A549 (cell line): ENCODE measurements around the gene STAM. TPM values are rescaled to one million over a fixed set of nuclear protein-coding genes. Genes with fewer than 3 reads are reported as not detected.
A peak's percentile ranks its signal among the peaks of the same experiment; 100 is the strongest.

Experiments used
- ATAC-seq, 2 experiments: fragments of 200-7000 bp in 1 of 2; fragments of >200 bp in 1 of 2; cut with Nextera tagmentation in 1 of 2; cut with Tn5 transposase in 1 of 2; 3 replicates each; pipeline versions ENCODE4 v1.8.0 to v1.9.1; 2018 to 2020; ENCODE audit warnings: mild to moderate bottlenecking in 1 of 2, moderate library complexity in 1 of 2
- CTCF ChIA-PET: fragments of 300-600 bp; sonication (Branson Sonifier 250); formaldehyde crosslinking; extraction: SDS; loops from one replicate; lab custom pipeline; 2021; ENCODE audit warnings: antibody characterized with exemption, inconsistent platforms; lab: Yijun Ruan, JAX
- POLR2A ChIA-PET: fragments of 350-600 bp; formaldehyde crosslinking; extraction: SDS; loops from one replicate; lab custom pipeline; 2021; ENCODE audit warnings: antibody characterized with exemption, inconsistent platforms; lab: Yijun Ruan, JAX
- DNase-seq, 2 experiments: peaks; one replicate each; pipeline versions ENCODE4 v3.0.0 to v3.0.0-alpha.2; 2011 to 2016; ENCODE audit warnings: low read depth in 1 of 2, low spot score in 1 of 2
- FAIRE-seq: peaks from 2 replicates; lab custom pipeline; 2011; peaks lifted over from hg19 to GRCh38; lab: Jason Lieb, UNC
- H3K27ac ChIP-seq, 2 experiments: fragments of >200 bp; sonication (Bioruptor Twin); formaldehyde crosslinking; 3 replicates each; pipeline ENCODE4 v1.5.1; 2016 to 2017
- H3K4me1 ChIP-seq: fragments of >200 bp; sonication (Bioruptor Twin); formaldehyde crosslinking; 3 replicates; pipeline ENCODE4 v1.6.1; 2016
- H3K4me2 ChIP-seq: fragments of >200 bp; sonication (Bioruptor Twin); formaldehyde crosslinking; 3 replicates; pipeline ENCODE4 v1.6.1; 2016
- H3K4me3 ChIP-seq: fragments of >200 bp; sonication (Bioruptor Twin); formaldehyde crosslinking; 3 replicates; pipeline ENCODE4 v1.5.1; 2016
- H3K9me3 ChIP-seq: fragments of >200 bp; sonication (Bioruptor Twin); formaldehyde crosslinking; 3 replicates; pipeline ENCODE4 v1.6.1; 2016
- CTCF ChIP-seq: fragments of >200 bp; sonication (Bioruptor Twin); formaldehyde crosslinking; IDR thresholded peaks from 3 replicates; pipeline ENCODE4 v1.5.1; 2016
- E2F6 ChIP-seq: IDR thresholded peaks from 2 replicates; pipeline ENCODE4 v1.6.1; 2012; ENCODE audit warnings: low read depth, borderline replicate concordance
- EP300 ChIP-seq, 2 experiments: fragments of >200 bp; sonication (Bioruptor Twin); formaldehyde crosslinking; IDR thresholded peaks; 2 replicates in 1 of 2; 3 replicates in 1 of 2; pipeline ENCODE4 v1.6.1; 2016 to 2017
- FOXS1 ChIP-seq: fragments of 250-450 bp; sonication (Bioruptor Pico); IDR thresholded peaks from 2 replicates; pipeline ENCODE4 v1.5.0; 2020; ENCODE audit warnings: mild to moderate bottlenecking, moderate library complexity
- GATA3 ChIP-seq: IDR thresholded peaks from 2 replicates; pipeline ENCODE4 v1.6.1; 2012; ENCODE audit warnings: borderline replicate concordance
- HES2 ChIP-seq: fragments of >200 bp; sonication (Bioruptor Twin); formaldehyde crosslinking; IDR thresholded peaks from 2 replicates; pipeline ENCODE4 v1.6.1; 2016
- HOXB5 ChIP-seq: fragments of 250-450 bp; sonication (Bioruptor Pico); IDR thresholded peaks from 2 replicates; pipeline ENCODE4 v1.5.0; 2020; ENCODE audit warnings: mild to moderate bottlenecking, moderate library complexity
- KDM5A ChIP-seq: fragments of 200-600 bp; sonication (generic); IDR thresholded peaks from 2 replicates; pipeline ENCODE4 v1.6.1; 2016; ENCODE audit warnings: antibody characterized with exemption, mild to moderate bottlenecking
- MAFK ChIP-seq: fragments of 450-650 bp; IDR thresholded peaks from 2 replicates; pipeline ENCODE4 v1.6.1; 2014; ENCODE audit not compliant: partially characterized antibody
- NFE2L2 ChIP-seq: fragments of 150-350 bp; conservative IDR thresholded peaks from 2 replicates; pipeline ENCODE4 v1.6.1; 2014; ENCODE audit warnings: low read length
- PHF8 ChIP-seq: fragments of 200-600 bp; sonication (generic); IDR thresholded peaks from 2 replicates; pipeline ENCODE4 v1.6.1; 2016; ENCODE audit warnings: low read depth, mild to moderate bottlenecking, antibody characterized with exemption, moderate library complexity, borderline replicate concordance
- POLR2AphosphoS2 ChIP-seq: conservative IDR thresholded peaks from 2 replicates; pipeline ENCODE4 v1.6.1; 2012; ENCODE audit warnings: low read length, improper control_type of control experiment, inconsistent platforms
- RCOR1 ChIP-seq: fragments of 150-350 bp; IDR thresholded peaks from 2 replicates; pipeline ENCODE4 v1.6.1; 2014; ENCODE audit warnings: antibody characterized with exemption, low read length, low read depth
- RFX5 ChIP-seq: fragments of 450-650 bp; IDR thresholded peaks from 2 replicates; pipeline ENCODE4 v1.7.1; 2014; ENCODE audit warnings: antibody characterized with exemption, mild to moderate bottlenecking, moderate library complexity
- RNF2 ChIP-seq: fragments of 200-600 bp; sonication (generic); IDR thresholded peaks from 2 replicates; pipeline ENCODE4 v1.6.1; 2016; ENCODE audit warnings: low read depth, mild to moderate bottlenecking, antibody characterized with exemption, moderate library complexity, borderline replicate concordance
- SREBF2 ChIP-seq: fragments of 450-650 bp; IDR thresholded peaks from 2 replicates; pipeline ENCODE4 v1.6.1; 2014; ENCODE audit warnings: mild to moderate bottlenecking, moderate library complexity
- USF2 ChIP-seq: fragments of 450-650 bp; IDR thresholded peaks from 2 replicates; pipeline ENCODE4 v1.6.1; 2014; ENCODE audit warnings: antibody characterized with exemption
- ZFP36 ChIP-seq: fragments of 450-650 bp; IDR thresholded peaks from 2 replicates; pipeline ENCODE4 v1.6.1; 2014; ENCODE audit warnings: borderline replicate concordance; ENCODE audit not compliant: partially characterized antibody
- WGBS: methylation state at CpG from one replicate; pipeline ENCODE4 v1.1.6; 2017; ENCODE audit errors: missing lambda C conversion rate; 5-methylcytosine and 5-hydroxymethylcytosine counted together
- polyA plus RNA-seq, 4 experiments: library from polyadenylated mRNA; depleted of rRNA in 3 of 4; stranded (reverse); fragments of >200 nt; fragmentation: RNase III in 1 of 4; extraction: RNeasy Plus Mini Kit Qiagen cat#74134 plus additional on column Dnase treatment in 1 of 4; gene quantifications; 2 replicates in 3 of 4; 3 replicates in 1 of 4; pipeline ENCODE4 v1.2.3, GENCODE V29; 2011 to 2017
- TF ChIP-seq, protein P1 (sequence below): IDR thresholded peaks from 2 replicates; pipeline ENCODE4 v1.6.1; 2012

The STAM gene
- polyA plus RNA-seq, 2 of the 4 experiments (the other 2 are of a cell fraction): 24.4 to 51.7 TPM

- TF ChIP-seq HES2: no peak
These were observed 604 bp upstream of the STAM start (continued) for GRCh38 chr10:17643339-17643754.

DNA sequence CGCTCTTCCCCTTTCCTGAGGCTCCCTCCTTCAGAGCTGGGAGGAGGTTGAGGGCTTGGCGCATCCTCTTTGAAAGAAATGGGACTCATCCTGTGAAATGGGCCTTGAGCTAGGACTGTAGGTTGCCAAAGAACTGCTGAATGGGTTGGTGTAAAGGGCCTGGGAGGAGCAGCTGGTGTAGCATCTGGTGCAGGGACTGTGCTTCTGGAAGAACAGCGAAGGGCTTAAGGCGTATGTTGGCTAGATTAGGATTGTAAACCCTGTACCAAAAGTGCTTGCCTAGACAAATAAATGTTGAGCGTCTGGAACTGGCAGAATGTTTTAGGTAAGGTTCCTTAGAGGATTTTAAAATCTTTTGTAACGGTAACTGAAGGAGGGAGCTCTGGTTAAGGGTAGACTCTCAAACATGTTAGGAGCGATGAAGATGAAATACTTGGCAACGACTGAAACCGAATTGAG lies 563 bp downstream of the STAM start:
- Histone ChIP-seq H3K9me3 (no peaks in the 10 kb centered on the region), H3K4me3 (peak overlapping the region; percentile 91), H3K4me1 (peaks cover 30% of the 10 kb centered on the region), H3K4me2 (peak overlapping the region; percentile 87), H3K27ac (peak overlapping the region; percentile 96 to 97)
- WGBS: 13% methylated on average over 9 of the region's 9 CpGs
- FAIRE-seq (no peak), ATAC-seq (peak; percentile 55 to 59), DNase-seq (no peak)
- ChIA-PET CTCF (interaction anchor here (1.1 to 3.2 kb wide), 5 partner anchors 8 to 99 kb away, joined by 3 to 13 read pairs (median 3); partner anchors contain the start of gene HACD1), POLR2A (interaction anchor here (0.6 to 2.3 kb wide), 9 partner anchors 11 to 151 kb away, joined by 3 to 53 read pairs (median 6); partner anchors contain the start of gene HACD1)
- TF ChIP-seq GATA3 (no peak), MAFK (peak; percentile 92)

GRCh38 chr10:17645621-17646345 lies 1.8 kb downstream of the STAM start:
- no peaks in the 10 kb centered on the region for H3K9me3 ChIP-seq
- no peak for FAIRE-seq
- CTCF ChIA-PET: interaction anchor here (3.2 kb wide), 1 partner anchor 97 kb away, joined by 12 read pairs; no protein-coding TSS in a partner anchor
- TF ChIP-seq HES2: no peak
- no peak for TF ChIP-seq E2F6
- TF ChIP-seq RFX5: no peak
- TF ChIP-seq HOXB5 (CRISPR knock-in tag): no peak
- no peak for TF ChIP-seq EP300 (IDR thresholded peaks at IDR 0.05)
- POLR2A ChIA-PET: no interaction called here
- H3K27ac ChIP-seq: peak overlapping the region in 1 of 2 experiments; percentile 0; a peak in 1 of 6 replicates
- no peak for DNase-seq
- H3K4me2 ChIP-seq: peak overlapping the region; percentile 87
- 46% methylated on average over 6 of the region's 6 CpGs for WGBS
- no peak for ATAC-seq
- H3K4me1 ChIP-seq: peaks cover 30% of the 10 kb centered on the region
- H3K4me3 ChIP-seq: peak overlapping the region; percentile 91; the same call in 2 of the 3 replicates

DNA sequence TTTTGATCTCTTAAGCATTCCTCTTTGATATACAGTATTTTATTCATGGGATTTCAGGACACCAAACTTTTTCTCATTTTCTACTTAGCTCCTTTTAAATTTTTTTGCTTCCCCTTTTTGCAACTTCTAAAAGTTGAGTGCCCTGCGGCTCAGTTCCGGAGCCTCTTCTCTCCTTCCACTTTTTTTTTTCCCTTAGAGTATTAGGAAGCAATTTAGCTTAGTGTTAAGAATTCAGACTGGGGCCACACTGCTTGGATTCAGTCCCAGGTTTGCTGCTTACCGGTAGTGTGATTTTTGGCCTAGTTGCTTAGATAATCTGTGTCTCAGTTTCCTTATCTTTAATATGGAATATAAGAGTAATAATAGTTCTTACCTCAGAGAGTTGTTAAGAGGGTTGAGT lies 3.4 kb downstream of the STAM start:
- no peak for FAIRE-seq
- H3K4me2 ChIP-seq: no peak overlapping the region
- POLR2A ChIA-PET: interaction anchor here (1.1 kb wide), 1 partner anchor 31 kb away, joined by 3 read pairs; the partner anchor contains the start of gene HACD1

DNA sequence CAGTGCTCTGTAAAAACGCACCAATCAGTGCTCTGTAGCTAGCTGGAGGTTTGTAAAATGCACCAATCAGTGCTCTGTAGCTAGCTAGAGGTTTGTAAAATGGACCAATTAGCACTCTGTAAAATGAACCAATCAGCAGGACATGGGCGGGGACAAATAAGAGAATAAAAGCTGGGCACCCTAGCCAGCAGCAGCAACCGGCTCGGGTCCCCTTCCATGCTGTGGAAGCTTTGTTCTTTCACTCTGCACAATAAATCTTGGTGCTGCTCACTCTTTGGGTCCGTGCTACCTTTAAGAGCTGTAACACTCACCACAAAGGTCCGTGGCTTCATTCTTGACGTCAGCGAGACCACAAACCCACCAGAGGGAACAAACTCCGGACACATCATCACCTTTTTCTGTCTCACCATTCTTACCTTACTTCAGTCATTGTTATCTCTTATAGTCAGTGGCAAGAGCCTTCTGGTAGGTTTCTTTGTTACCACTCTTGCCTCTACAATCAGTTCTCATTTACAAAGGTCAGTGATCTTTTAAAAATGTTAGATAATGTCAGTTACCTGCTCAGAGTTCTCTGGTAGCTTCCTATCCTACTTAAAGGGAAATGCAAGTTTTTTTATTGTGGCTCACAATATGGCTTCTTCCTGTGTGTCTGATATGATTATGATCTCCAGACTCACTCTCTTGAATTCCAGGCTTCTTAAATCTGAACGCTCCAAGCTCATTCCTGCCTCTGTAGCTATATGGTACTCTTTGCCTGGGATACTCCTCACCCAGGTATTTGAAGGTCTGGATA lies 4.5 kb downstream of the STAM start:
- FAIRE-seq: no peak
- ChIA-PET CTCF (interaction anchor here (0.6 to 1.0 kb wide), 2 partner anchors 10 to 90 kb away, joined by 3 to 4 read pairs; no protein-coding TSS in a partner anchor), POLR2A (no interaction called here)
- peaks cover 14% of the 10 kb centered on the region for H3K4me1 ChIP-seq
- peaks cover 8% of the 10 kb centered on the region; the same call in 2 of the 3 replicates for H3K9me3 ChIP-seq
- no peak overlapping the region for H3K27ac ChIP-seq
- 94% methylated on average over 10 of the region's 10 CpGs for WGBS
- H3K4me2 ChIP-seq: no peak overlapping the region
- no peak overlapping the region for H3K4me3 ChIP-seq
- DNase-seq: no peak
- ATAC-seq: no peak
- TF ChIP-seq KDM5A: no peak
- no peak for TF ChIP-seq ZFP36
- TF ChIP-seq CTCF: no peak
- TF ChIP-seq POLR2AphosphoS2: no peak
- no peak for TF ChIP-seq RFX5
- no peak for TF ChIP-seq E2F6
- TF ChIP-seq, protein P1, sequence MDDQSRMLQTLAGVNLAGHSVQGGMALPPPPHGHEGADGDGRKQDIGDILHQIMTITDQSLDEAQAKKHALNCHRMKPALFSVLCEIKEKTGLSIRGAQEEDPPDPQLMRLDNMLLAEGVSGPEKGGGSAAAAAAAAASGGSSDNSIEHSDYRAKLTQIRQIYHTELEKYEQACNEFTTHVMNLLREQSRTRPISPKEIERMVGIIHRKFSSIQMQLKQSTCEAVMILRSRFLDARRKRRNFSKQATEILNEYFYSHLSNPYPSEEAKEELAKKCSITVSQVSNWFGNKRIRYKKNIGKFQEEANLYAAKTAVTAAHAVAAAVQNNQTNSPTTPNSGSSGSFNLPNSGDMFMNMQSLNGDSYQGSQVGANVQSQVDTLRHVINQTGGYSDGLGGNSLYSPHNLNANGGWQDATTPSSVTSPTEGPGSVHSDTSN: no peak
- TF ChIP-seq PHF8: no peak
- TF ChIP-seq HOXB5 (CRISPR knock-in tag): no peak
- no peak for TF ChIP-seq RNF2
- TF ChIP-seq USF2: no peak
- no peak for TF ChIP-seq FOXS1 (CRISPR knock-in tag)

More for the DNA sequence above, 3.4 kb downstream of the STAM start:
- CTCF ChIA-PET: interaction anchor here (0.8 to 1.0 kb wide), 3 partner anchors 9 to 804 kb away, joined by 3 to 4 read pairs (median 3); no protein-coding TSS in a partner anchor
- DNase-seq: no peak
- Histone ChIP-seq H3K4me3 (no peak overlapping the region), H3K27ac (no peak overlapping the region), H3K4me1 (peaks cover 20% of the 10 kb centered on the region), H3K9me3 (no peaks in the 10 kb centered on the region)
- 93% methylated on average over 3 of the region's 3 CpGs for WGBS
- TF ChIP-seq NFE2L2: no peak
- no peak for TF ChIP-seq SREBF2
- no peak for TF ChIP-seq RCOR1
- no peak for ATAC-seq
